HCT116 (cell line): ENCODE data around the gene DNAJC28.

Experiments used
- ATF3 ChIP-seq: IDR thresholded peaks from 2 replicates; pipeline ENCODE4 v1.6.1; 2012
- CEBPB ChIP-seq: IDR thresholded peaks from 2 replicates; pipeline ENCODE4 v1.6.1; 2012; ENCODE audit warnings: low read depth
- CTCF ChIP-seq, 3 experiments: fragments of 200-600 bp in 1 of 3; sonication (generic) in 1 of 3; IDR thresholded peaks in 2 of 3; conservative IDR thresholded peaks in 1 of 3; 2 replicates each; pipeline ENCODE4 v1.5.1; 2012 to 2017; ENCODE audit warnings: low read depth in 2 of 3, low read length in 2 of 3, antibody characterized with exemption in 1 of 3, borderline replicate concordance in 1 of 3, control low read depth in 1 of 3, mild to moderate bottlenecking in 1 of 3, mixed read lengths in 1 of 3, mixed run types in 1 of 3, moderate library complexity in 1 of 3; ENCODE audit not compliant: insufficient read depth in 1 of 3
- EZH2 ChIP-seq: fragments of 200-600 bp; sonication (generic); IDR thresholded peaks from 2 replicates; pipeline ENCODE4 v1.6.1; 2017; ENCODE audit warnings: antibody characterized with exemption, mixed run types
- FOSL1 ChIP-seq: IDR thresholded peaks from 2 replicates; pipeline ENCODE4 v1.6.1; 2012; ENCODE audit warnings: low read depth
- POLR2A ChIP-seq: IDR thresholded peaks from 2 replicates; pipeline ENCODE4 v1.7.0; 2011; ENCODE audit warnings: borderline replicate concordance; ENCODE audit not compliant: insufficient read depth, insufficient read length; ENCODE audit errors: extremely low read depth
- POLR2AphosphoS5 ChIP-seq: IDR thresholded peaks from 2 replicates; pipeline ENCODE4 v1.6.1; 2011; ENCODE audit warnings: mild to moderate bottlenecking, low read depth, low read length, moderate library complexity
- SP1 ChIP-seq: IDR thresholded peaks from 2 replicates; pipeline ENCODE4 v1.6.1; 2012; ENCODE audit warnings: low read depth
- SRF ChIP-seq: IDR thresholded peaks from 2 replicates; pipeline ENCODE4 v1.6.1; 2012; ENCODE audit warnings: low read depth
- TCF7L2 ChIP-seq: IDR thresholded peaks from 2 replicates; pipeline ENCODE4 v1.7.0; 2011; ENCODE audit warnings: borderline replicate concordance, inconsistent platforms; ENCODE audit not compliant: insufficient read depth, insufficient read length; ENCODE audit errors: extremely low read depth
- YY1 ChIP-seq: IDR thresholded peaks from 2 replicates; pipeline ENCODE4 v1.6.1; 2011; ENCODE audit warnings: low read length, low read depth, moderate library complexity, mild to moderate bottlenecking; ENCODE audit not compliant: insufficient replicate concordance; ENCODE audit errors: extremely low read depth

- TF ChIP-seq CTCF (IDR thresholded peaks at IDR 0.05 in 2 of 3, conservative IDR thresholded peaks at IDR 0.05 in 1 of 3; ENCODE audit: borderline replicate concordance in 1 of 3, insufficient read depth in 1 of 3, low read depth in 2 of 3, low read length in 2 of 3) (no peak), ATF3 (no peak), EZH2 (no peak), POLR2A (peak; percentile 28), SRF (no peak), FOSL1 (no peak), SP1 (peak; percentile 55; the same call in 1 of the 2 replicates), CEBPB (no peak), POLR2AphosphoS5 (peak; percentile 59), YY1 (peak; percentile 24), TCF7L2 (peak; percentile 19)
Observed at GRCh38 chr21:33491373-33492102, at the start of gene DNAJC28.
